ENCODE data around the gene SVIL.
"Not testable (repeated sequence)": the region's sequence is repeated elsewhere in the genome, so short reads cannot be mapped to it uniquely, and the experiment has no call there.

Gene SVIL

DNA sequence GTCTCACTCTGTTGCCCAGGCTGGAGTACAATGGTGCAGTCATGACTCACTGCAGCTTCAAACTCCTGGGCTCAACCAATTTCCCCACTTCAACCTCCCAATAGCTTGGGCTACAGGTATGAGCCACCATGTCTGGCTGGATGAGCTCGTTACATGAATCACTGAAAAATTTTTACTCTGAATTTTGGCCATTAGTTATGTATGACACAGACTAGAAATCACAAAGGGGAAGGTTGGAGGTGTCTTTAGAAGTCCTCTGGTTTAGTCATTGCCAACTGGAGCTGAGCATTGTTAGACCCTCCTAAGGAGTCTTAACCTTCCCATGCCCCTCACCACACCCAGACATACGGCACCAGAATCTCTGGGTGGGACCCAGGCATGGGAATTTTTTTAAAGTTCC is 34.7 kb downstream of the SVIL start:
- no peak for DNase-seq (ENCODE audit: low read depth)

DNA sequence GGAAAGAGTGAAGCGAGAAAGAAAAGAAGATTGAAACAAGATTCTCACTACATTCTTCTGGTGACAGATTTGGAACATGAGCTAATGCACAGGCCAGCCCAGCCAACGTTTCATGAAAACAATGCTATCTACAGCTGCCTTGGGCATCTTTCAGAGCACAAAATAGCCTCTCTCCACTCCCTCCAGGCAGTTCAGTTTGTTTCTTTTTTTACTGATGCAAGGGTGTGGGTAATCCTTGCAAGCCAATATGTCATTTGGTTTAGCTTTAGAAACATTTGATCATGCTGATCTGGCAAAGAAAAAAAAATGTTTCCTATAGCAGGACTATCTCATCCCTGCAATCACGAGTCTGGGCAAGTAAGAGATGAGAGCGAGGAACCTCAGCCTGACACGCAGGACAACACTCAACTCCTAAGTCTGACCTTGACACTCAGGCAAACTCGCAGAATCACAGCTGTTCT is 35.9 kb downstream of the SVIL start:
- DNase-seq (ENCODE audit: low read depth), result no peak

DNA sequence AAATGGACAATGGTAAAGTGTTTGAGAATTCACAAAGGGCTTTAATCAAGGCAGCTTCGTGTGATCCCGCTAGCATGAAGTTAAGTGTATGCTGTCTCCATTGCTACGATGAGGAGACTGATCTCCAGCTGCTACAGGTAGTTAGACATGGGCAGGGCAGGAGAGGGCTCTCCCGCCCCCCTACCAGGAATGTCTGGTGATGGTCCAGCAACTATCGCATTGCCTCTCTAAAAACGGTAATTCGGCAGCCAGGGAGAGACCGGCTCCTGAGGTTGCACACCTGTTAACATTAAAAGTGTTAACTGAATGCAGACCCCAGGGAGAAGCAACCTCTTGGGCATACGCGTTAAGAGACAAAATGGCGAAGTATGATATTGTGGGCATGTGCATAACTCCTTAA is 37.9 kb downstream of the SVIL start:
- DNase-seq (ENCODE audit: low read depth), result no peak

DNA sequence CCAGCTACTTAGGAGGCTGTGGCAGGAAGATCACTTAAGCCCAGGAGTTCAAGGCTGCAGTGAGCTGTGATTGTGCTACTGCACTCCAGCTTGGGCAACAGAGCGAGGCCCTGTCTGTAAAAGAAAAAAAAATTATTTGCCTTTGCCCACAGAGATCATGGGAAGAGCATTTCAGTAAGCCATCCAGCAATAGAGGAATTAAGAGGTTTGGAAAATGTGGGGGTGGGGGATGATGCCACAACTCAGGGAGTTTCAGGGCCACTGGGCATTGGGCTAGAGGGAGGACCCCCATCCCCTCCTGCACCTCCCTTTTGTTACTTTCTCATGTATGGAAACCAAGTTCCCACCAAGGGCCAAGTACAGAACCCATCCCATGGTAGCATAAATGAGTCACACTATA is 38.4 kb downstream of the SVIL start:
- no peak for DNase-seq (ENCODE audit: low read depth)

DNA sequence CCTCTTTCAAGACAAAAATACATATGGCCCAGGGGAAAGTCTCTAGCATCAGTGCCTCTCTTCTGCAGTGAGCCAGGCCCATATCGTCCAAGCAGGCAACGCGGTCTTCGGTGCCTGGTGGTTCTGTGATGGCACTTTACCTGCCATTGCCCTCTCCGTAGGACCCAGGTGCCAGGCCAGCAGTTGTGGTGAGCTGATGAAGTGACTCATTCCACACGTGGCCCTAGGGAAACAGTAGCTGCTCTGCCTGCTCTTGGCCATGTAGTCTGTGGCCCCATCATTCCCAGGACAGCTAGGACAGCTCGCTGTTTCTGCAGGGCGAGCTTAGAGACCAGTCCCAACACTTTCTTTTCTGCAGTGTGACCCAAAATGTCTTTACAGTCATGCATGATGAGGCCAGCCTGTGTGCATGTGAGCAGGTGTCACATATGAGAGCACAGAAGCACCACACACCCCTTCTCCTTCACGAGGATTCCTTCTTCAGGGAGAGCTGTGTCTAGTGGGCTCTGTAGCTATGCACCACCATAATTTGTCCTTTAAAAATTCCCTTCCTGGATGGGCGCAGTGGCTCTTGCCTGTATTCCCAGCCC is 39.0 kb downstream of the SVIL start:
- no peak for DNase-seq (ENCODE audit: low read depth)

DNA sequence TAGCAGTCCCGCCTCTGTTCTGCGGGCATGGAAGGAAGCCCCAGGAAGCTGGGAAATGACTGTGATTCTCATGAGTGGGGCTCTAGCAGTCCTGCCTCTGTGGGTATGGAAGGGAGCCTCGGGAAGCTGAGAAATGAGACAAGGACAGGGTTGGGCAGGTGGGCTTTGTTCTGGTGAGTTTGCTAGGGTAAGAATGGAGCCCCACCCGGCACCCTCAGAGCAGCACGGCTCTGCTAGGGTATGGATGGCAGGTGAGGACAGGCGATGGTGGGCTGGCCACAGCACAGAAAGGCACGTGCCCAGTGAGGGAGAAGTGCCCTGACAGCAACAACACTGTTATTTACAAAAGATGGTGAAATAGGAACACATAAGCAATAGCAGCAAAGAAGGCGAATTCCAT is 39.6 kb downstream of the SVIL start:
- no peak for DNase-seq (ENCODE audit: low read depth)

DNA sequence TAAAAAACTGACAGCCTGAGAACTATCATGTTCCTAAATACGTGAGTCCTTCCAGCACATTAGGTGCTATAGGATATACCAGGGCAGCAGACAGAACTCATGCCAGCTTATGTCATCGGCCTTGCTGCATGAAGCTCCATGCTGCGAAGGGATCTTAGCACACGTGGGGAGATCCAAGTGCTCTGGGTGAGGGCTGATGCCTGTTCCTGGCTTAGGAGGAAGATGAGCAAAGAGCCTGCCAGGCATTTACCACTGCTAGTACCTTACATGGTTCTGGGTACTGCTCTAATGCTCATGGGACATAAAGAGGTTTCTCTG is 43.2 kb downstream of the SVIL start:
- DNase-seq (ENCODE audit: low read depth), result no peak

DNA sequence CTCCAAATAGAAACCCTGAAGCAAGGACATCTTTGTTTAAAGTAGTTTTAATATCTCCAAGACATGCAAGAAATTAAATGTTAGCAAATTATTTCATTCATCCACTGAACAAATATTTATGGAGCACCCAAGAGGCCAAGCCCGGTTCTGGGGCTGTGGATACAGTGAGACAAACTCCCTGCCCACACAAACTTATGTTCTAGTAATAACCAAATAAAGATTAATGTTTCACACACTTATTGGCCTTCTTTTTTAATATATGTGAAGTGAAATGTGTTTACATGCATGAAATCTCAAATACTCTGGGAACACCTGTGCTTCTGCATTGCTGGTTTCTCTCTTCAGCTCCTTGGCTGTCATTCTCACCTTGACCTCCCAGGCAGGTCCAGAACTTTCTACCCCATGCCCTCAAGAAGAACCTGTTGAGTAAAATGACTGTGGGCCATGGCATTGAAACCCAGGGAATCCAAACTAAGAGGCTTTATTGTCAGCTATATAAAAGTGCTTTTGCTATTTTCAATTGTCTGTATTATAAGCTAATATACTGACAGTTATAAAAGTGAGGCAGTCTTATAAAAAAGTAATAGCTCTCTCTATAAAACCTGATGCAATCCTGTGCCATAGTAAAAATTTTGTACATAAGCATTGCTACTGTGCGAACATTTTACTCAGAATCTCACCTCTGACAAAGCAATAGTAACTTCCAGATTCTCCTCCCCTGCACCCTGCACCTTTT is 43.7 kb downstream of the SVIL start:
- no peak for DNase-seq (ENCODE audit: low read depth)

DNA sequence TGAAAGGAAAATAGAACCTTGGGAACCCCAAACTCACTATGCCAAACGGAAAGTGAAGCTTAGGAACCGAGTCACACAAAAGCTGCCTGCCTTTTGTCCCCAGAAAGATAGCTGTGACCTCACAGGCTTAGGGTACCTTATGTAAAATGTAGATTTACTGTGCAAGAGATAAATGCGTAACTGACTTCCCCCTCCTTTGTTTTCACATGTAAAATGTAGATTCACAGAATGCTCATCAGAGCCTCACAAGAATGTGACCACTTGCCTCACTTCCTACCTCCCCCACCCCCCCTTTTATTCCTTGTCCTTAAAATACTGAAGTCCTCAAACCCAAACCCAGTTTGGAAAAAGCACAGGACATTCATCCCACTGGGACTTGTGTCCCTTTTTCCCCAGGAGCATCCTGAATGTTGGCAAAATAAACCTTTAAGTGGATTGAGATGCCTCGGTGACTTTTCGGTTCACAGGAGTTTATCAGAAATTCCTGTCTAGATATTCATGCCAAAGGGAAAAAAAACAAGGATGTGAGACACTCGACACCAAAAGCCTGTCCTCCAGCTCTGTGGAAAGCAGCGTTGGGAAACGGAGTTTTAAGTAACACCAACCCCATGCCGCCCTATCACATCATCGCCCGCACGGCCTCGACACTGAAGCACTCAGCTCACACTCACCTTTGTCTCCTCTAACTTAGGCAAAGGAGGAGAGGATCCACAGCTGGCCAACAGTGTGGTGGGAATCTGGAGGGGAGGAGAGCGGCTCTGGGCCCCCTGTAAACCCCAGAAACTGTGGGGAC is 45.9 kb downstream of the SVIL start:
- DNase-seq (ENCODE audit: low read depth), result no peak

DNA sequence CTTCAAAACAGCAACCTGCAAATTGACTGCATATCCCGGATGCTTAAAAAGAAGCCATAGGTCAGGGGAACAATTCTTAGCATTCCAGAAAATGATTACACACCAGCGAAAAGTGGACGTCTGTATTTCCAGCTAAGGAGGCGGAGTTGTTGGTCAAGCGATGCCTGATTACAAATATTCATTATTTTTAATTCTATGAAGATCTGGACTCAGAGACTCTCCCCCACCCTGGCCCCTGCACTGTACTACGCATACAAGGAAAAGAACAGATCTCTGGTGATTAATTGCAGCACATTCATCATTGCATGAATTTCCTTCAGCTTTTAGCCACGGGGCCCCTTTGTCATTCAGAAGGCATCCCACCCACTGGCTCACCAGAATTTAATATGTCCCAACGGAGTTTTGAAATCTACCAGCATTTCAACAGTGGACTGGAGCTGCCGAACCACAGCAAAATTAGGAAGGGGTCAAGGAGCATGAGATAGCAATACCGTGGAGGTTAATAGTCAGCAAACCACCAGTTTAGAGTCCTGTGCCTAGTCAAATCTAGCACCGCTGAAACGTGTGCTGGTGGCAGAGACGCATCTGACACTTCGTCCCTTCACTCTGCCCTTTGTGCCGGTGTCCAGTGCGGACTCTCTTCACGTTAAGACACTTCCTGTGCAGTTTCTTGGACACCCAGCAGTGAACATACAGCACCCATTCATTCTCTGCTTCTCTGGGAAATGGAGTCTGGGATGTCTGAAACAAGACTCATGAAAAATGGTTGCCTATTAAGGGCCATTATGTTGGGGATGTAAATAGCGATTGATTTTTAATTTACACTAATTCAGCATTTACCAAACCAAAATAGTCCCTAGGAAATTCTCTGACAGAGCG is 46.8 kb downstream of the SVIL start:
- DNase-seq (ENCODE audit: low read depth), result not testable (repeated sequence)

DNA sequence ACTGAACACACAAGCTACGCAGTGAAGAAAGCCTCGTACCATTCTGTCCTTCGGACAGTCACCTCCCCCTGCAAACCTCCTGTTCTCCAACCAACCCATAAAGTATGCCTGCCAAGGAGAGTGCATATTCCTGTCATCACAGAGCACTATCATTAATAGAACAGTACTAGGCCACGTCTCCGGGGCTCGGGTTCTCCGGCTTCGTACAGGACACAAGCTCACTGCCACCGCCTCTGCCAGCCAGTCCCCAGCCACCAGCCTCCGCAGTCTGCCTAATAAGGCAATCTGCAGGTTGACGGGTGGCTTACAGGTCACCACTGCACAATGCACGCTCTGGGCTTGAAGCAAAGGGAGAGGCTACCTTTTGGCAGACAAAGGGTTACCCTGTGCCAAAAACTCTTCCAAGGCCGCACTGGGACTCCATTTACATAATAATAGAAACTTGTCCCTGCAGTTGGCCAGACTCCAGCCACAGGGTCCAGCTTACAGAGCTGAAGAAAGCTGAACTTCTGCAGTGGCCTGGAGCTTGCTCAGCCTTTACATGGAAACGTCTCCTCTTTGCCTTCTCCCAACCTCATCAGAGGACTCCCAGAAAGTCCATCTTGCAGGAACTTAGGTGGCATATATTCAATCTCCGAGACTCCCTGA is 47.5 kb downstream of the SVIL start:
- DNase-seq (ENCODE audit: low read depth), result not testable (repeated sequence)

DNA sequence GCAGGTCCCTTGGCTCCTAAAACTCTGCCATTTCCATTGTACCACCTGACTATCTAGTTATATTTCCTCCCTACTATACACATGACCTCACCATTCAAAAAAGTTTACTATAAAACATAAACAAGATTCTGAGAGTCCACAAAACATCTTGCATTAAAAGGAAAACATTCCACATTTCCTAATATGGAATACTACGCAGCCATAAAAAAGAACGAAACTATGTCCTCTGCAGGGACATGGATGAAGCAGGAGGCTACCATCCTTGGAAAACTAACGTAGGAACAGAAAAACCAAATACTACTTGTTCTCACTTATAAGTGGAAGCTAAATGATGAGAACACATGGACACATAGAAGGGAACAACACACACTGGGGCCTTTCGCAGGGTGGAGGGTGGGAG is 48.3 kb downstream of the SVIL start:
- no peak for DNase-seq (ENCODE audit: low read depth)

DNA sequence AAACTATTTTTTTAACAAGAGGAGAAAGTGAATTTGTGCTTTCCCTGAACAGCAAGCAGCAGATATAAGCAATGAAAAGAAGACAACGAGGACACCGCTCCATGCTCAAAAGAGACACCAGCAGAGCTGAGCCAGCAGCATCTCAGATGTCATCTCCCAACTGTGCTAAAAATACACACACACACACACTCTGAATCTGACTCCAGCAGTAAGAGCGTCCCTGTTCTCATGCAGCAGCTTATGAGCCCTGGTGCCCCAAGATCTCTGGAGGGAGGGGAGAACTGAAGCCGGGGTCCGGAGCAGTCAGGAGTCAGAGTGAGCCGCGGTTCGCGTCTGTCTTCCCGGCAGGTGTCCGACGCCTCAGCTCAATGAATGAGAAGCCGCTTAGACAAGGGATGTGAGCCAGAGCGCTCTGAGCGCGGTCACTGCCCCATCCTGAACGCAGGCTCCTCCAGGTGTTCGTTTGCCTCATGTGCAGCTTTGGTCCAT is 49.2 kb downstream of the SVIL start:
- no peak for DNase-seq (ENCODE audit: low read depth)

DNA sequence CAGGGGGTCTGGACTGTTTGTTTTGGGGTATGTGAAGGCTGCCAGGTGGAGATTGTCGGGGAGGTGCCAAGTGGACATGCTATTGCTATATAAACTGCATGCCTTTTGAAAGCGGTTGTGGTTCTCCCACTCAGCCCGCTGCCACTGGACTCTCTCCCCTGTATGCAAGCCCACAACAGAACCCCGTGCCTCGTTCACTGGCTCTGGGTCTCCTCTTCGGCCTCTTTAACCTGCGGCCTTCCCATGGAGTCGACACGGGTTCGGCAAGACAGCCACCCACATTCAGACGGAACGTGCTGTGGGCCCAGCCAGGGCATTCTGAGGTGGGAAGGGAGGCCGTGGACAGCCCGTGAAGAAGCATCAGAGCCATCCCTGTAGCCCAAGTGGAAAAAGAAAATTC is 50.3 kb downstream of the SVIL start:
- no peak for DNase-seq (ENCODE audit: low read depth)

DNA sequence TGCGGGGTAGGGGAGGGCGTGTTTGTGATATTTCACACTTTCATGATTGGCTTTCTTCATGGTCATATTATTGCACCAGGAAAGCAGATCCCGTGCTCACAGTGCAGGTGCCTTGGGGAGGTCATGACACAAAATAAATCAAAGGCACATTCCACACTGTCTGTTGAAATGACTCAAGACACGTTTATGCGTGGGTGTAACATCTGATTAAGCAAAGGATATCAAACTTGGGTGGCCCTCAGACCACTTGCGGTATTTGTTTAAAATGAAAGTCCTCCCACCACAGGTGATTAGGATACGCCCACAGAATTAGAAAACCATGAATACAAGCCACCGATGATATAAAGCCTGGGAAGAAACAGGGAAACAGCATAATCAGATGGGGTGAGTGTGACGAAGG is 51.1 kb downstream of the SVIL start:
- DNase-seq (ENCODE audit: low read depth), result no peak

DNA sequence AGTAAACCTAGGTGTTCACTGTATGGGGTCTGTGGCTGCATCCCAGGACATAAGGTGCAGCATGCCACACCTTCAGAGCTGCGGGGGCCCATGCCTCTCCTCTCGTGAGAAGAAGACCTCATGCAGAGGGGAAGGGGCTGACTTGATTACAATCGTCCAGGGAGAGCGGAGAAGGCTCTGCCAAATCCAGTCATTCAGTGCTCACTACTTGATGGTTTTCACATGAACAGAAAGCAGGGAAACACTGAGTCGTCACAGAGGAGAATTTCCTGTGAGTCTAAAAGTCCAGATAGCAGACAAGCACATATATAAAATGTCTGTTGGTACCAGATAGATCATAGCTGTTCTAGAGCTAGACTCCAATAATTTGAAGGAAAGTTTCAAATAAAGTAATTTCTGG is 52.0 kb downstream of the SVIL start:
- not testable (repeated sequence) for DNase-seq (ENCODE audit: low read depth)

DNA sequence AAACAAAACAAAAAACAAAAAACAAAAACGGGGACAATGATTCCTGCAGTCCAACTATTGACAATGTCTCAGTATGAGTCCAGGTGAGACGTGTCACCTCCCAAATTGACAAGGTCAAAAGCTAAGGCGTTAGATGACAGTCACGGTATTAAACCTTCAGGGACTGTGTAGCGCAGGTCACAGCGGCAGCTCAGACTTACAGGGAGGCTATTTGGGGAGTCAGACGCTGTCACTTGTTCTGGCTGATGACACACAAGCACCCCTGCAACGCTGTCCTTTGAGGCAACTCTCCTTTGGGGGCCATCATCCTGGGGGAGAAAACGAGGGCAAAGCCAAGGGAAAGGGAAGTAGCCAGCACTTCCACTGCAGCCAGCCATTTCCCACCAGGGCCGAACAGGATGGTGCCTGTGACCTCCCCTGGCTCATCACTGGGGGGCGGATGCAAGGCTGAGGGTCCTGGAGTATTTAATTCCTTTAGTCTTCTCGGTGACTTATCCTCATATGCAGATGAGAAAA is 55.3 kb downstream of the SVIL start:
- no peak for DNase-seq (ENCODE audit: low read depth)

DNA sequence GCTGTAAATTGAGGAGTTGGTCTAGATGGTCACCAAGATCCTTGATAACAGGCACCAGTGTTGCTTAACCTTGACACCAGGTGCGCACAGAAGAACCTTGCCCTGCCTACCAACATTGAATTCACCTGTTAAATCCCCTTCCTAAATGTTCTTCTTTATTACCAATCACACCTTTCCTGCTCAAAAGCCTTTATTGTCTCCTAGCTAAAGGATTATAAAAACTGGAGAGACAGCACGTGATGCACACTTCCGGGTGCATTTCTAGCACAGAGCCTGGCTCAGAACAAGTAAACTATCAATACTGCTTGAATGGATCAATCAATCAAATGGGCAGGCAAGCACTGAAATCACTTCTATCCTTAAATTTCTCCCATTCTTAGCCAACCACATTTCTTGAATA is 56.3 kb downstream of the SVIL start:
- DNase-seq (ENCODE audit: low read depth), result no peak

DNA sequence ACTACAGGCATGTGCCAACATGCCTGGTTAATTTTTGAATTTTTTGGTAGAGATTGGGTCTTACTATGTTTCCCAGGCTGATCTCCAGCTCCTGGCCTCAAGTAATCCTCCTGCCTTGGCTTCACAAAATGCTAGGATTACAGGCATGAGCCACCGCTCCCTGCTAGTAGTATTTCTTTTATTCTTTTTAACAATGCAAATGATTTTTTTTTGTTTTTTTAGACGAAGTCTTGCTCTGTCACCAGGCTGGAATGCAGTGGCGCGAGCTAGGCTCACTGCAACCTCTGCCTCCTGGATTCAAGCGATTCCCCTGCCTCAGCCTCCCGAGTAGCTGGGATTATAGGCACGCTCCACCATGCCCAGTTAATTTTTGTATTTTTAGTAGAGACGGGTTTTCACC is 58.1 kb downstream of the SVIL start:
- no peak for DNase-seq (ENCODE audit: low read depth)

DNA sequence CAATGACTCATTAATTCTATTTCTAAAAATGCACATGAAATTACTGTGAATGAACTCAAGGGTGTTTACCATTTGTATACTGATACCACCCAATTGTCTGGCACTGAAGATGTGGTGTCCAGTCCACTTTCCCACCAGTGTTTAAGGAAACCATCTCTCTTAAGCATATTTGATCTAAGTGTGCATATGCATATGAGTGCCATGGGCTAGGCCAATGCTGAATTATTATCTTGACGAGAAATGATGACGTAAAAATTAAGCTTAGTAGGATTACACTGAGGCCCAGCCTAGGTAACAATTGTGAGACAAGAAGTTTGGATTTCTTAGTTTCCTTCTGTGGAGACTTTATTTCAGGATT is 59.7 kb downstream of the SVIL start:
- DNase-seq (ENCODE audit: low read depth), result no peak

Measured in stimulated activated CD8-positive, alpha-beta memory T cell treated with anti-CD3 and anti-CD28 coated beads, Interleukin-15, amount 100 ng/mL, for 24 hours (primary cell).